HepG2 (cell line): ENCODE measurements around the gene TCF12. TPM values are rescaled to one million over a fixed set of nuclear protein-coding genes. Genes with fewer than 3 reads are reported as not detected.

Source experiments
- BHLHE40 ChIP-seq: IDR thresholded peaks from 2 replicates; pipeline ENCODE4 v1.6.1; 2011; ENCODE audit warnings: low read length, improper control_type of control experiment
- CHCHD3 ChIP-seq: sonication (generic); formaldehyde crosslinking; IDR thresholded peaks from 2 replicates; pipeline ENCODE4 v1.8.0; 2022; ENCODE audit warnings: mild to moderate bottlenecking, missing genetic modification reagents, moderate library complexity
- FOXK2 ChIP-seq: fragments of 450-650 bp; IDR thresholded peaks from 2 replicates; pipeline ENCODE4 v1.6.1; 2016
- FOXM1 ChIP-seq: sonication (generic); formaldehyde crosslinking; IDR thresholded peaks from 2 replicates; pipeline ENCODE4 v1.5.0; 2020; ENCODE audit warnings: missing genetic modification reagents
- KMT2B ChIP-seq: IDR thresholded peaks from 2 replicates; pipeline ENCODE4 v1.6.1; 2016; ENCODE audit warnings: missing genetic modification reagents, missing compliant biosample characterization
- NFYC ChIP-seq: IDR thresholded peaks from 2 replicates; pipeline ENCODE4 v1.6.1; 2016; ENCODE audit warnings: missing genetic modification reagents, missing compliant biosample characterization
- SNAPC2 ChIP-seq: sonication (generic); formaldehyde crosslinking; IDR thresholded peaks from 2 replicates; pipeline ENCODE4 v1.8.1; 2022; ENCODE audit warnings: mild to moderate bottlenecking, missing genetic modification reagents
- SP4 ChIP-seq: sonication (generic); formaldehyde crosslinking; IDR thresholded peaks from 2 replicates; pipeline ENCODE4 v1.8.1; 2023; ENCODE audit warnings: mild to moderate bottlenecking, missing genetic modification reagents
- TARDBP ChIP-seq: sonication (generic); formaldehyde crosslinking; IDR thresholded peaks from 2 replicates; pipeline ENCODE4 v1.8.0; 2022; ENCODE audit warnings: mild to moderate bottlenecking, missing genetic modification reagents
- THYN1 ChIP-seq: sonication (generic); formaldehyde crosslinking; IDR thresholded peaks from 2 replicates; pipeline ENCODE4 v1.8.1; 2023; ENCODE audit warnings: low read depth, mild to moderate bottlenecking, moderate library complexity, missing genetic modification reagents, borderline replicate concordance
- ZFP1 ChIP-seq: IDR thresholded peaks from 2 replicates; pipeline ENCODE4 v1.6.1; 2016
- ZNF207 ChIP-seq: fragments of 450-650 bp; IDR thresholded peaks from 2 replicates; pipeline ENCODE4 v1.6.1; 2016; ENCODE audit warnings: antibody characterized with exemption, borderline replicate concordance
- ZNF225 ChIP-seq: sonication (generic); formaldehyde crosslinking; IDR thresholded peaks from 2 replicates; pipeline ENCODE4 v1.4.0; 2020; ENCODE audit warnings: mild to moderate bottlenecking, missing genetic modification reagents
- ZNF24 ChIP-seq: fragments of 450-650 bp; IDR thresholded peaks from 2 replicates; pipeline ENCODE4 v1.6.1; 2017; ENCODE audit warnings: antibody characterized with exemption, mild to moderate bottlenecking
- ZNF333 ChIP-seq: sonication (generic); formaldehyde crosslinking; IDR thresholded peaks from 2 replicates; pipeline ENCODE4 v1.4.0; 2020; ENCODE audit warnings: mild to moderate bottlenecking, missing genetic modification reagents, borderline replicate concordance
- ZNF615 ChIP-seq: sonication (generic); formaldehyde crosslinking; IDR thresholded peaks from 2 replicates; pipeline ENCODE4 v1.5.0; 2020; ENCODE audit warnings: mild to moderate bottlenecking, missing genetic modification reagents, borderline replicate concordance
- ZSCAN29 ChIP-seq: sonication (generic); formaldehyde crosslinking; conservative IDR thresholded peaks from 2 replicates; pipeline ENCODE4 v1.4.0; 2020; ENCODE audit warnings: mild to moderate bottlenecking, missing genetic modification reagents
- polyA plus RNA-seq, 8 experiments: library from polyadenylated mRNA; depleted of rRNA in 3 of 8; stranded (reverse) in 7 of 8; unstranded in 1 of 8; fragments of >200 nt; fragmentation: Illumina TruSeq in 4 of 8; extraction: Trizol in 4 of 8; gene quantifications; 2 replicates each; pipeline versions ENCODE4 v1.2.1 to v1.2.3, GENCODE V29; 2011 to 2016; ENCODE audit warnings: low read depth in 4 of 8, missing spikeins in 1 of 8, mixed read lengths in 1 of 8; ENCODE audit not compliant: insufficient read depth in 1 of 8
- total RNA-seq, 5 experiments: library from RNA; depleted of rRNA; stranded (reverse); fragments of >200 nt; fragmentation: Illumina TruSeq; extraction: Trizol; gene quantifications; 2 replicates each; pipeline ENCODE4 v1.2.3, GENCODE V29; 2016; ENCODE audit warnings: low read depth in 1 of 5
- TF ChIP-seq, protein P1 (sequence below): sonication (generic); formaldehyde crosslinking; IDR thresholded peaks from 2 replicates; pipeline ENCODE4 v1.5.1; 2020; ENCODE audit warnings: mild to moderate bottlenecking, missing genetic modification reagents, borderline replicate concordance
- TF ChIP-seq, protein P2 (sequence below): sonication (generic); formaldehyde crosslinking; IDR thresholded peaks from 2 replicates; pipeline ENCODE4 v1.8.0; 2022; ENCODE audit warnings: missing genetic modification reagents, mild to moderate bottlenecking, inconsistent platforms, borderline replicate concordance
- TF ChIP-seq, protein P3 (sequence below): sonication (generic); formaldehyde crosslinking; IDR thresholded peaks from 2 replicates; pipeline ENCODE4 v1.5.1; 2020; ENCODE audit warnings: missing genetic modification reagents, mild to moderate bottlenecking, borderline replicate concordance
- TF ChIP-seq, protein P4 (sequence below): sonication (generic); formaldehyde crosslinking; IDR thresholded peaks from 2 replicates; pipeline ENCODE4; 2020; ENCODE audit warnings: missing genetic modification reagents, mild to moderate bottlenecking, borderline replicate concordance

TCF12 gene
- total and polyA plus RNA-seq, 2 of the 13 experiments (the other 11 are each of a cell fraction or from before 2014, with no cell fraction given): 48.6 to 51.1 TPM

DNA sequence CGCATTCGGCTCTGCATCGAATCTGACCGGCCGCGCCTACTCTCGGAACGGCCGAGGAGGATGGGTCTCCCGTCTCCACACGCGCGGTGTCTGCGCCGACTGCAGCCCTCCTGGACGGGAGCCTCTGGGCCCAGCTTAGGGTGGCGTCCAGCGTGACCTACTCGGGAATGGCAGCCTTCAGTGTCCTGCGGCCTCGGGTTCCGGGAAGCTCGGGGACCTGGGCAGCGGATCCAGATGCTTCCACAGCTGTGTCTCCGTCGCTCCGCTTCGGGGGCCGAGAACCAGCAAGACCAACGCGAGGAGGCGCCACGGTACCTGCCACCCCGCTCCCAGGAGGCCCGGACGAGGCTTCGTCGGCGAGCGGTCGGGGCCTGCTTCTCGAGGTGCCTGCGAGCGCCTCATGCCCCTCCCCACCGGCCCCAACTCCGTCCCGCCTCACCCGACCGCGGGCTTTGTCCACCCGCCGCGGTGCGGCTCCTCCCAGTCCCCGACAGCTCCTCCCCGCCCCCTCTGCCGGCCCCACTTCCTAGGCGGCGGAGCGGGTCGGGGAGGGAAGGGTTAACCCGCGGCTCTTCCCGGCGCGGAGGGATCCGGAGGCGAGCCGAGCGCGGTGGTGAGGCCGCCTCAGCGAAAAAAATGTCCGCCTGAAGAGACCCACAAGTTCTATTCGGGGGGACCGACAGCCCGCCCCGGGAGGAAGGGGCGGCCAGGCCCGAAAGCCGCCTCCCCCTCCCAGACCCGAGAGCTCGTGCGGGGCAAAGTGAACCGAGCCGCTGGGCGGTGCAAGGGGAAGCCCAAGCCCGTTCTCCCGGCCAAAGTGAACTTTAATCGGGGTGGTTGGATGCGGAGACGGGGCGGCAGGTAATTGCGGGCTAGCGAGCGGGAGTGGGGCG, at the start of gene TCF12 (continued):
- TF ChIP-seq ZNF615 (CRISPR knock-in tag): 0 out of 2 replicates have a peak, but pooled peaks have one; percentile 46
- no peak for TF ChIP-seq ZNF207
- TF ChIP-seq FOXK2: no peak
- TF ChIP-seq FOXM1 (CRISPR knock-in tag): no peak
- TF ChIP-seq NFYC (CRISPR knock-in tag): peak; percentile 53
- peak; percentile 66; the same call in 1 of the 2 replicates for TF ChIP-seq ZNF333 (CRISPR knock-in tag)
- peak; percentile 78; the same call in 1 of the 2 replicates for TF ChIP-seq SP4
- TF ChIP-seq ZNF24: peak; percentile 63
- TF ChIP-seq, protein P1, sequence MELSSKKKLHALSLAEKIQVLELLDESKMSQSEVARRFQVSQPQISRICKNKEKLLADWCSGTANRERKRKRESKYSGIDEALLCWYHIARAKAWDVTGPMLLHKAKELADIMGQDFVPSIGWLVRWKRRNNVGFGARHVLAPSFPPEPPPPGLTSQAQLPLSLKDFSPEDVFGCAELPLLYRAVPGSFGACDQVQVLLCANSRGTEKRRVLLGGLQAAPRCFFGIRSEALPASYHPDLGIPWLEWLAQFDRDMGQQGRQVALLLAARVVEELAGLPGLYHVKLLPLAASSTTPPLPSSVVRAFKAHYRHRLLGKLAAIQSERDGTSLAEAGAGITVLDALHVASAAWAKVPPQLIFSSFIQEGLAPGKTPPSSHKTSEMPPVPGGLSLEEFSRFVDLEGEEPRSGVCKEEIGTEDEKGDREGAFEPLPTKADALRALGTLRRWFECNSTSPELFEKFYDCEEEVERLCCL (CRISPR knock-in tag): no peak
- no peak for TF ChIP-seq CHCHD3 (CRISPR knock-in tag)
- peak; percentile 87 for TF ChIP-seq TARDBP (CRISPR knock-in tag)
- peak; percentile 85; the same call in 1 of the 2 replicates for TF ChIP-seq ZNF225 (CRISPR knock-in tag)
- TF ChIP-seq SNAPC2 (CRISPR knock-in tag): peak; percentile 77
- 0 out of 2 replicates have a peak, but pooled peaks have one; percentile 58 for TF ChIP-seq ZFP1
- TF ChIP-seq, protein P2, sequence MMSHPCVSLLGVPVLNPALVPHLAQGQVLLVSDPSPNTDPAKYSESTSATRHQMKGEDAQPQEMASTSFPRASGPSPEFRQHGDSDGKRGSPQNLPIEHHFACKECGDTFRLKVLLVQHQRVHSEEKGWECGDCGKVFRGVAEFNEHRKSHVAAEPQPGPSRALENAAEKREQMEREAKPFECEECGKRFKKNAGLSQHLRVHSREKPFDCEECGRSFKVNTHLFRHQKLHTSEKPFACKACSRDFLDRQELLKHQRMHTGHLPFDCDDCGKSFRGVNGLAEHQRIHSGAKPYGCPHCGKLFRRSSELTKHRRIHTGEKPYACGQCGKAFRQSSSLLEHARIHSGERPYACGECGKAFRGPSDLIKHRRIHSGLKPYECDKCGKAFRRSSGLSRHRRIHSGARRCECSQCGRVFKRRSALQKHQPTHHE (CRISPR knock-in tag): 0 out of 2 replicates have a peak, but pooled peaks have one; percentile 76
- no peak for TF ChIP-seq THYN1 (CRISPR knock-in tag)
- peak; percentile 79; the same call in 1 of the 2 replicates for TF ChIP-seq ZSCAN29
- TF ChIP-seq, protein P3, sequence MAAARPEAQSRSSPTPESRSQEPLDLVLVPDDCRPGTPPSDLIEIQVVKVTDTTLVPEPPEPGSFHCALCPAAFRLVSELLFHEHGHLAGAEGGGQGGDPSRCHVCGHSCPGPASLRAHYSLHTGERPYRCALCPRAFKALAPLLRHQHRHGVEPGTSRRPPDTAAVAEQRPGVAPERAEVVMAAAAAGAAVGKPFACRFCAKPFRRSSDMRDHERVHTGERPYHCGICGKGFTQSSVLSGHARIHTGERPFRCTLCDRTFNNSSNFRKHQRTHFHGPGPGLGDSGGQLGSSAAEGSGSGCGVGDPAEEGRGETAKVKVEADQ (CRISPR knock-in tag): 0 out of 2 replicates have a peak, but pooled peaks have one; percentile 64
- TF ChIP-seq, protein P4, sequence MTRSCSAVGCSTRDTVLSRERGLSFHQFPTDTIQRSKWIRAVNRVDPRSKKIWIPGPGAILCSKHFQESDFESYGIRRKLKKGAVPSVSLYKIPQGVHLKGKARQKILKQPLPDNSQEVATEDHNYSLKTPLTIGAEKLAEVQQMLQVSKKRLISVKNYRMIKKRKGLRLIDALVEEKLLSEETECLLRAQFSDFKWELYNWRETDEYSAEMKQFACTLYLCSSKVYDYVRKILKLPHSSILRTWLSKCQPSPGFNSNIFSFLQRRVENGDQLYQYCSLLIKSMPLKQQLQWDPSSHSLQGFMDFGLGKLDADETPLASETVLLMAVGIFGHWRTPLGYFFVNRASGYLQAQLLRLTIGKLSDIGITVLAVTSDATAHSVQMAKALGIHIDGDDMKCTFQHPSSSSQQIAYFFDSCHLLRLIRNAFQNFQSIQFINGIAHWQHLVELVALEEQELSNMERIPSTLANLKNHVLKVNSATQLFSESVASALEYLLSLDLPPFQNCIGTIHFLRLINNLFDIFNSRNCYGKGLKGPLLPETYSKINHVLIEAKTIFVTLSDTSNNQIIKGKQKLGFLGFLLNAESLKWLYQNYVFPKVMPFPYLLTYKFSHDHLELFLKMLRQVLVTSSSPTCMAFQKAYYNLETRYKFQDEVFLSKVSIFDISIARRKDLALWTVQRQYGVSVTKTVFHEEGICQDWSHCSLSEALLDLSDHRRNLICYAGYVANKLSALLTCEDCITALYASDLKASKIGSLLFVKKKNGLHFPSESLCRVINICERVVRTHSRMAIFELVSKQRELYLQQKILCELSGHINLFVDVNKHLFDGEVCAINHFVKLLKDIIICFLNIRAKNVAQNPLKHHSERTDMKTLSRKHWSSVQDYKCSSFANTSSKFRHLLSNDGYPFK (CRISPR knock-in tag): peak; percentile 82
- TF ChIP-seq BHLHE40: no peak; the same call in 1 of the 2 replicates
- peak; percentile 98 for TF ChIP-seq KMT2B (CRISPR knock-in tag)
